G401 (cell line): ENCODE measurements around the gene NR4A1. TPM values are rescaled to one million over a fixed set of nuclear protein-coding genes. Genes with fewer than 3 reads are reported as not detected.

Experiments used
- DNase-seq: peaks from one replicate; pipeline ENCODE4 v3.0.0-alpha.2; 2015; ENCODE audit warnings: low spot score
- in situ Hi-C: cut with HindIII; loops from 2 replicates; pipeline ENCODE4 v1.10.0; 2016; ENCODE audit warnings: low sequenced_read_pairs, mixed read lengths
- total RNA-seq: library from RNA; depleted of rRNA; stranded (reverse); fragments of >200 nt; shearing (Covaris generic); gene quantifications from 2 replicates; pipeline ENCODE4 v1.2.3, GENCODE V29; 2014

The NR4A1 gene
- total RNA-seq, 1 experiment from 2014 or later, result 16.5 TPM

DNA sequence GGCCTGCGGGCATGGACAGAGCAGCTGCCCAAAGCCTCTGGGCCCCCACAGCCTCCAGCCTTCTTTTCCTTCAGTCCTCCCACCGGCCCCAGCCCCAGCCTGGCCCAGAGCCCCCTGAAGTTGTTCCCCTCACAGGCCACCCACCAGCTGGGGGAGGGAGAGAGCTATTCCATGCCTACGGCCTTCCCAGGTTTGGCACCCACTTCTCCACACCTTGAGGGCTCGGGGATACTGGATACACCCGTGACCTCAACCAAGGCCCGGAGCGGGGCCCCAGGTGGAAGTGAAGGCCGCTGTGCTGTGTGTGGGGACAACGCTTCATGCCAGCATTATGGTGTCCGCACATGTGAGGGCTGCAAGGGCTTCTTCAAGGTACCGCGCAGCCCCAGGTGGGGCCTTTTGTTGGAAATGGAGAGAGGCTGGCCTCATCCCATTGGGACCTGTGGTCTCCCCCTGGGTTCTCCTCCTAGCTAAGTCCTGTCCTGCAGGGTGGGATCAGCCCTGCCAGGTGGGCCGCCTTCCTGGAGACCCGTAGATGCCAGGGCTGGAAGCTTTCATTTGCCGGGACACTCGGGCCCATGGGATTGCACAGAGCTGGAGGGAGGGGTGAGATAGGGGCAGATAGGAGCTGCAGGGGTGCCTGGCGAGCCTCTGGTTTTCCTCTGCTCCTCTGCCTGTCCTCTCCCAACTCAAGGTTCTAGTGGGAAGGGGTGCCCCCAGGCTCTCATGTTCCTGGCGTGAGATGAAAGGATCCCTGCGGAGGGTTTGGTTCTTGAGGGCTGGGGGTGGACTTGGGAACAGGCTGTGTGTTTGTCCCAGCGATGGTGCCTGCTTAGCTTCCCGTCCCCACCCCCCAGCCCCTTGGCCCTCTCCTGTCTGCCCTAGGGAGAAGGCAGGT, 3.8 kb downstream of the NR4A1 start:
- in situ Hi-C loops, result no loop called here
- no peak for DNase-seq

DNA sequence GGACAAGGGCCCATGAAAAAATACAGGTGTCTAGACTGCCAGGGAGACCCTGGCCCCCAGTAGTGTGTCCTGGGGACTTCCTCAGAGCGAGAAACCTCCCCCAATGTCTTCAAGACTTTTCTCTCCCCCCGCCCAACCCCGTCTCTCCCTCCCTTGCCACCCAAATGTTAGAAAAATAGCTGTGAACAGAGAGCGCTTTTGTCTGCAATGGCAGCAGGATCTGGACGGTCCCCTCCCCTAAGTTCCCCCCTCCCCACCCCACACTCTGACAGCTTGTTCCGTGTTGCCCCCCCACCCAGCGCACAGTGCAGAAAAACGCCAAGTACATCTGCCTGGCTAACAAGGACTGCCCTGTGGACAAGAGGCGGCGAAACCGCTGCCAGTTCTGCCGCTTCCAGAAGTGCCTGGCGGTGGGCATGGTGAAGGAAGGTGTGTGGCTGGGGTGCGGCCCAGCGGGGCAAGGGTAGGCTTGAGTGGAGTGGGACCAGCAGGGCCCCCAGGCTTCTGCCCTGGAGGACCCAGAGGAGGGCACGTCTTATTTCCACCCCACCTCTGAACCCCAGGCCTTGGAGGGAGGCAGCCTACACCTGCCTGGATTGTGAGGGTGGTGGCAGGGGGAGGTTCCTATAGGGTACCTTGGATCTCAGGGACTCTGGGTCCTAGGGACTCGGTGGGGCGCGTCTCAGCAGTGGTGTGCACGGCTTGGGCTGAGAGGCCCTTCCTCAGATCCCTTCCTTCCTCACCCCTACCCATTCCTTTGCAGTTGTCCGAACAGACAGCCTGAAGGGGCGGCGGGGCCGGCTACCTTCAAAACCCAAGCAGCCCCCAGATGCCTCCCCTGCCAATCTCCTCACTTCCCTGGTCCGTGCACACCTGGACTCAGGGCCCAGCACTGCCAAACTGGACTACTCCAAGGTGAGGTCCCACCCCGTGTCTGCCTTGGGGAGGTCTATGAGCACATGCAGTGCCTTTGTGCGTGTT, 4.8 kb downstream of the NR4A1 start:
- DNase-seq, result no peak
- in situ Hi-C loops, result no loop called here

DNA sequence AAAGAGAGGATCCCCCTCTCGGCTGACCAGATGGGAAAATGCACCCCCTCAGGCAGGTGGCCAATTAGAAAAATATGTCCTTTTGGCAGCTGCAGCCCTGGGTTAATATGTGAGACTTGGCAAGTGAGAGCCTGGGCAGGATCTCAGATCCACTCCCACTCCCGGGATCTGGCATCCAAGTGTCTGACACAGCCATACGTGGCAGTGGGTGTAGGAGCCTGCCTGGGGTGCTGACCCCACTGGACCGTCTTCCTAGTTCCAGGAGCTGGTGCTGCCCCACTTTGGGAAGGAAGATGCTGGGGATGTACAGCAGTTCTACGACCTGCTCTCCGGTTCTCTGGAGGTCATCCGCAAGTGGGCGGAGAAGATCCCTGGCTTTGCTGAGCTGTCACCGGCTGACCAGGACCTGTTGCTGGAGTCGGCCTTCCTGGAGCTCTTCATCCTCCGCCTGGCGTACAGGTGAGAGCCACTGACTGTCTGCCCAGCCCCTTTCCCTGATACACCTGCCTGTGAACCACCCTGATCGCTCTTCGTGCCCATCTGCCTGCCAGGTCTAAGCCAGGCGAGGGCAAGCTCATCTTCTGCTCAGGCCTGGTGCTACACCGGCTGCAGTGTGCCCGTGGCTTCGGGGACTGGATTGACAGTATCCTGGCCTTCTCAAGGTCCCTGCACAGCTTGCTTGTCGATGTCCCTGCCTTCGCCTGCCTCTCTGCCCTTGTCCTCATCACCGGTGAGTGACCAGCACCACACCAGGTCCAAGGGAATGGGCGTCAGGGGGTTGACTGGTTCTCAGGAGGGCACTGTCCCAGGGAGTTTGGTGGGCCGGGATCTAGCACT, 5.8 kb downstream of the NR4A1 start:
- in situ Hi-C loops, result no loop called here
- peak; percentile 58 for DNase-seq

DNA sequence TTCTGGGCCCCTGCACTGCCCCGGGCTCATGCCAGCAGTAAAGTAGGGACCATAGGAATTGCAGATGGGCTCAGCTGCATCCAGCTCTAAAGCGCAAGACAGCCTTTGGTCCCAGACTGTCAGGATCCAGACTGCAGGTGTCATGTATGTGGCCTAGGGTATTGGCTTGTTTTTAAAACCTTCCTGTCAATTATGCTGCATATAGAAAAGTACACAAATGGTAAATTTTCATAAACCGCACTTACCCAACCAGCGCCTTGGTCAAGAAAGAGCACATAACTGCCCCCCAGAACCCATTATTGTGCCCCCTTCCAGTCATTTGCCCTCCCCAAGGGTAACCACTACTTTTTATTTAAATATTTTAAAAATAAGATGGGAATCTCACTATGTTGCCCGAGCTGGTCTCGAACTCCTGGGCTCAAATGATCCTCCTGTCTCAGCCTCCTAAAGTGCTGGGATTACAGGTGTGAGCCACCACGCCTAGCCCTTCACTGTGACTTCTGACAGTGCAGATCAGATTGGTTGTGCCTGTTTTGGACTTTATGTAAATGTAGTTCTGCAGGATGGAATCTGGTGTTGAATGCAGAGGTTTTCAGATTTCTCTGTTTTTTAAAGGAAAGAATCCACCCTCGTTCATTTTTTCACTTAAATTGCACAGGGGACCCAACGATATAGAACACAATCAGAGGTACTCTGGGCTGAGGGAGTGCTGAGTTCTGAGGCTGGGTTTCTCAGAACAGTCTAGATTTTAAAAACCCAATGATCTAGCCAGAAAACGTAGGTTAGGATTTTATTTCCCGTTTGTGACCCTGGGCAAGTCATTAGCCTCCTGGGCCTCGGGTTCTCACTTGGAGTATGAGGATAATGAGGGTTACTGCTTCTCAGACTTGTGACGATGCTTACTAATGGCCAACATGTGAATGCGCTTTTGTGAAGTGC, 6.7 kb downstream of the NR4A1 start:
- in situ Hi-C loops, result no loop called here
- DNase-seq, result no peak

DNA sequence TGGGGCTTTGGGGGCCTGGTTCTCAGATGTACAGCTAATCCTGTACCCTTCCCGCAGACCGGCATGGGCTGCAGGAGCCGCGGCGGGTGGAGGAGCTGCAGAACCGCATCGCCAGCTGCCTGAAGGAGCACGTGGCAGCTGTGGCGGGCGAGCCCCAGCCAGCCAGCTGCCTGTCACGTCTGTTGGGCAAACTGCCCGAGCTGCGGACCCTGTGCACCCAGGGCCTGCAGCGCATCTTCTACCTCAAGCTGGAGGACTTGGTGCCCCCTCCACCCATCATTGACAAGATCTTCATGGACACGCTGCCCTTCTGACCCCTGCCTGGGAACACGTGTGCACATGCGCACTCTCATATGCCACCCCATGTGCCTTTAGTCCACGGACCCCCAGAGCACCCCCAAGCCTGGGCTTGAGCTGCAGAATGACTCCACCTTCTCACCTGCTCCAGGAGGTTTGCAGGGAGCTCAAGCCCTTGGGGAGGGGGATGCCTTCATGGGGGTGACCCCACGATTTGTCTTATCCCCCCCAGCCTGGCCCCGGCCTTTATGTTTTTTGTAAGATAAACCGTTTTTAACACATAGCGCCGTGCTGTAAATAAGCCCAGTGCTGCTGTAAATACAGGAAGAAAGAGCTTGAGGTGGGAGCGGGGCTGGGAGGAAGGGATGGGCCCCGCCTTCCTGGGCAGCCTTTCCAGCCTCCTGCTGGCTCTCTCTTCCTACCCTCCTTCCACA, 7.6 kb downstream of the NR4A1 start:
- DNase-seq, result no peak
- in situ Hi-C loops, result no loop called here

DNA sequence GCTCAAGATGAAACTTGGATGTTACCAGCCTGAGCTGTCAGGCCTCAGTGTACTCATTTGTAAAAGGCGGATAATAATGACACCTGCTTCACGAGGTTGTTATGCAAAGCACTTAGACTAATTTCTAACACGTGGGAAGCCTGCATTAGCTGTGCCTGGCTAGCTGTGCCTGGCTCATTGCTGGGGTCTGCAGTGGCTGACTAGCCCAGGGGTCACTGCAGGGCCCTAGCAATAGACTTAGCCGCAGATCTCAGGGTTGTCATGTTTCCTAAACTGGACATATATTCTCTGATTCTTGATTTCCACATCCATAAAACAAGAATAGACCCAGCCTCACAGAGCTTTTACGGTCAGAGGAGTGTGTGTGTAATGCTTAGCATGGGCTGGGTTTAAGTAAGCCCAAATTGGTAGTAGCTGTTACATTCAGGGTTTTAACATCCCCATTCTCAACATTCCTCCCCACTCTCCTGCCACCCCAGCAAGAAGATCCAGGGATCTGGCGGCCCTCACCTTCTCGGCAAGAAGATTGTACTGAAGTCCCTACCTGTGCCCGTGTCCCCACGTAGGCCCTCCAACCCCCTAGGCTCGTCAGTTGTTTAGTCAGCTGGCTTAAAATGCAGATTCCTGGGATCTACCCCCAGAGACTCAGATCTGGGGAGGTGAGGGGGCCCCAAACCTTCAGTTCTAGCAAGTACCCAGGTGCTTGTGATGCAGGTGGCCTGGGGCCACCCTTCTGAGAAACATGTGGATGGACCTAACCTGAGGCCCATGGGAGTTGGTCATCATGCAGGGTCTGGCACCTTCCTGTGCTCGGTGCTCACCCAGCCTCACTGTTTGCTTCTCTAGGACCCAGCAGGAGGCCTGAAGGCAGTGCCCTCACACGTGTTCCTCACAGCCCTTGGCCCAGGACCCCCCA, 8.6 kb downstream of the NR4A1 start:
- DNase-seq, result no peak
- in situ Hi-C loops, result no loop called here

DNA sequence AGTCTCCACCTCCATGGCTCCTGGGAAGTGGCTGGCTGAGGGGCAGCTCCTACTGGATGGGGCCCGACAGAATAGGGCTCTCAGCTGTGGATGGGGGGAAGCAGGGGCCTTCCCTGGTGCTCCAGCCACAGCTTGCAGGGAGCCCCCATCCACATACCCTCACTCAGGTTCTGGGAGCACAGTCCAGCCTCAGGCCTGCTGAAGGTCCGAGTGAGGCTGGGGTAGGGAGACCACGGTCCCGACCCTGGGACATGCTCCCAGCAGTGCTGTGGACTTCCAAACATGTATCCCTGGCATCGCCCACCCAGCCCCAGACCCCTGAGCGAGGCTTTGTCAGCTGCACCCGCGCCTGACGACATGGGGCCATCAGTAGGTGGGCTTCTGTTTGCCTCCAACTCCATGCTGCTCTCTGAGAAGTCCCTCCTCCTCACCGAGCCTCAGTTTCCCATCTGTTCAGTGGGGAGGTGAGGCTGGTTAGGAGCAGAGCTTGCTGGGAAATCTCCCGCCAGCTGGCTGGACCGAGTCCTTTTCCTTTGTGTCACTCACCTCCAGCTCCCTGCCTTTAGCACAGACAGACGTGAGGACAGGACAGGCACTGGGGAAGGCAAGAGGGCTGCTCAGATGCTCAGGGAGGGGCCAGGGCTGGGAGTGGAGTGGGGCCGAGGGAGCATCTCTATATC, 9.4 kb downstream of the NR4A1 start:
- in situ Hi-C loops, result no loop called here
- DNase-seq, result no peak

DNA sequence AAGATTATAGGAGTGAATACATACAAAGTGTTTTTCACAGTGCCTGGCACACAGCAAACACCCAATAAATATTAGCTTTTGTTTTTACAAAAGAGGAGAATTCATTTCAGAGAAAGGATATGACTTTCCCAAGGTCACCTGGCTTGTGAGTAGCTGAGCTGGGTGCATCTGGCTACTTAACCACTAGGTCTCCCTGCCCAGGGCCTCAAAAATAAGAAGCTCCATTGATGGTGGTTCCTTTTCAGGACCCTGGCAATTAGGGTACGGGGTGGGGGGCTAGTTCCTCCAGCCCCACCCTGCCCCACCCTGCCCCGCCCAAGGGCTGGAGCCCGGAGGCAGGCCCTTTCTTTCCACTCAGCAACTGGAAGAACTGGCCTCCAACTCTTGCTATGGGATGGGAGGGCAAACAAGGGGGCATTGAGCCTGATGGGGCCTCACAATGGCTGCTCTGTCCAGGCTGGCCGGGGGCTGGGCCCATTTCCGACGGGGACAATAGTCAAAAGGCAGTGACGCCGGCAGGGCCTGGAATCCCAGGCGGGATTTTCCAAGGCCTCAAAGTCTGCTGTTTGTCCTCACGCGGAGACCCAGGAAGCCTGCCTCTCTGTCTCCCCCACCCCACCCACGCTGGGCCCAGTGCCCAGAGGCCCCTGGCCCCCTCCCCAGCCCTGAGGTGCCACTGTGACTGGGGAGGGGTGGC, 10.4 kb downstream of the NR4A1 start:
- in situ Hi-C loops, result no loop called here
- no peak for DNase-seq

DNA sequence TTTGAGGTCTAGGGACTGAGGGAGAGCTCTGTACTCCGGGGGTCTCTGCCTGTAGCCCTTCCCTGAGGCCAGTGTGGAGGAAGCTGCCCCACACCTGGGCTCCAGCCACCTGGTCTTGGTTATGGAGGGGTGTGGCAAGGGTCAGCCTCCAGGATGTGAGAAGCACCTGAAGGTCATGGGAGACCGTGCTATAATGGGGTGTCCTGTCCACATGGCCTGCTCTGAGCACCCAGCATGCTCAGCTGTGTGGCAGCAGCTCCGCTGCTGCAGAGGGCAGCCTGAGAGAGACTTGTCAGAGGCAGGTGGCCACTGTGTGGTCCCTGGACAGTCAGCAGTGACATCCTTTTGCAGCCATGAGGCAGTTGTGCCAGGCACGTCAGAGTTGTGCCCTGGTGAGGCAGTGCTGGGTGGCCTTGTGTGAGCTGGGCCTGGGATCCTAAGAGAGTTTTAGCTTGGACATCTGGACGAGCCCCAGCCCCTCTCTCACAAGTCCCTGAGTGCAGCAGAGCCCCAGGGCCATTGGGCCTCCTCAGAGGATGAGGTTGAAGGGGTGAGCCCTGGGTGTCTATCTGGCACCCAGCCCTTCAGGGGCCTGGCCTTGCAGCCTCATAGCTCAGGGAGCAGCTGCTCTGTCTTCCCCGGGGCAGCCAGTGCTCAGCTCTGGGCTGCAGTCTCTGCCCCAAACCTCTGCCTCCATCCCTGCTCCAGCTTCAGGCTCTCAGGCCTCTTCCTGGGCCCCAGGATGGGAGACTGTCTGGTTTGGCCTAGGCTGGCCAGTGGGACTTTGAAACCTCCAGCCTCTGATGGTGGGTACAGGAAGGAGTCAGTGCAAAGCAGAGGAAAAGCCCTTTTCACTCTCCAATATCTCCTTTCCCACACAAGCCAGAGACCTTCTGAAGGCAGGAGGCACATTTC, 11.2 kb downstream of the NR4A1 start:
- in situ Hi-C loops, result no loop called here

DNA sequence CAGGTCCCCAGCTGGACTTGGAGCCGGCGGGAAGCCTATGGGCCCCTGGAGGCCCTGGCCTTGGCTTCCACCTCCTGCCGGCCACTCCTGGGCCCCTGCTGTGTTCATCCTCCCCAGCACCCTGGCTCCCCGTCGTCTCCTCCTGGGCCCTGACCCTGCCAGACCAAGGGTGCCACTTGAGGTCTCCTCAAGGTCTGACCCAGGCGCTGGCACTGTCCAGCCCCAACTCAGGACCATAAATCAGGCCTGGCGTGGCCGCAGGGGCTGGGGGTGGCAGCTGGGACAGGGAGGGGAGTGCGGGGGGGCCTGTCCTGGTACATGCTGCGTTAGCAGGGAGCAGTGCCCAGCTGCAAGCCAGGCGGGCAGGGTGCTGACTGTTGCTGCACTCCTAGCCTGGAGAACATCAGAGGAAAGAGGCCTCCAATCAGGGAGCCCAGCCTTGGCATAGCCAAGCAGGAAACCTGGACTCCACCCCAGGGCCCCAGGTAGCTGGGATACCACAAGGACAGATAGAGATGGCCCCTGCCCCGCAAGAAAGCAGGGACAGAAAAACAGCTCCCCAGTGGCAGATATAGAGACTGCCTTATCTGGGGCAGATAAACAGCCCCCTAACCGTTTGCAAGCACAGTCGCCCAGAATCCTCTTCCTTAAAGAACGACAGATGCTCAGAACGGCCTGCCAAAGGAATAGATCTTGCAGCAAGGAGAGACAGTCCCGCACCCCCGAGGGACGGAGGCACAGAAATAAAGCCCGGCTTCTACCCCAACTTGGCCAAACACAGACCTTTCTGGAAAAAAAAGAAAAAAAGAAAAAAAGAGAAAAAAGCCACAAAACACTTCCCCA, 12.1 kb downstream of the NR4A1 start:
- DNase-seq, result peak; percentile 26
- in situ Hi-C loops, result no loop called here

More for the DNA sequence above, 11.2 kb downstream of the NR4A1 start:
- DNase-seq, result no peak

DNA sequence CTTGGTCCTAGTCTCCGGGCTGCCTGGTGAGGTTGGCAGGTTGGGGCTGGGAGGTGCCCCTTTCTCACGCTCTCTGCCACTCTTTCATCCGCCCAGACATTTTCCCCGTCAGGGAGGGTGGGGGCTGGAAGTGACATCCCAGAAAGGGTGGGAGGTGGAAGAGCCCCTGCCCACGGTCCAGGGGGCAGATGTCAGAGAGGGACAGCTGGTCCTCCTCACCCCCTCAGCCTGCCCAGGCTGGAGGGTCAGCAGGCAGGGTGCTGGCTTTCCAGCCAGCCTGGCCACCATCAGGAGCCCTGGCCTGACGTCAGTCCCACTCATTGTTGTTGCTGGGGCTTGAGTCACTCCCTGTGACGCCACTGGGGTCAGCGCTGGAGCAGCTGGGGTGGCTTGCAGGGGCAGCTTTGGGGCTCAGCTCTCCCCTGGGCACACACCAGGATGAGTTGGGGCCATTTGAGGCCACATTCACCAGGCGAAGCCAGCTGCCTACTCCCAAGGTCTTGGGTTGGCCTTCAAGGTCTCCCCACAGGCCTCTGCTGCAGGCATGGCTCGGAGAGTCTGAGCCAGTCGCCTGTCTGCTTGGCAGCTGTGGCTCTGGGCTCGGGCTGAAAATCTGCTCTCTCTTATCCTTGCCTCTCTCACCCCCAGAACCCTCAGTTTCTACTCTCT, 12.9 kb downstream of the NR4A1 start:
- in situ Hi-C loops, result no loop called here

DNA sequence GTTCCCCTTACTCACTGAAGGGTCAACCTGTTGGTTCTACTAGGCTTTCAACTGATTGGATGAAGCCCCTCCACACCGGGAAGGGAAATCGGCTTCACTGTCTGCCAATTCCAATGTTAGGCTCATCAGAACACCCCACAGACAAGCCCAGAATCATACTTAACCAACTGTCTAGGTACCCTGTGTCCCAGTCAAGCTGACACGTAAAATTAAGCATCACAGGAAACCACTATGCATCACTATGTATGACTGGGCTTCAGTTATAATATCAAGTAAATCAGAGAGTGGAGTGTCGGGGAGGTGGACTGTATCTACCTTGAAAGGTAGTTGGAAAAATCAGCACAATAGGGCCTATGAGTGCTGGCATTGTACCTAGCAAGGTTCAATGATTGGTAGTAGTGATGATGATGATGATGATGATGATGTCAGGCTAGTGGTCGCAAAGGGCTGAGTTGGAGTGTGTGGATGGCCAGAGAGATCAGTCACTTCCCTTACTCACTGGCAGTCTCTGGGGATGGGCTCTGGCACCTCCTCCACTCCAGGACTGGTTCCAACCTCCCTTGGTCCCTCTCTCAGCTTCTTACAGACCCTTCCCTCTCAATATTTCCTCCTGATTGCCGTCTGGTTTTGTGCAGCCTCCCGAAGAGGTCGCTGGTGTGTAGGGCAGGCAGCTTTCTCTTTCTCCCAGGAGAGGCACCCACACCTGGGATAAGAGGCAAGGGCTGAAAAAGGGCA, 15.3 kb downstream of the NR4A1 start:
- DNase-seq, result no peak
- in situ Hi-C loops, result no loop called here

More for the DNA sequence above, 12.9 kb downstream of the NR4A1 start:
- DNase-seq, result no peak

DNA sequence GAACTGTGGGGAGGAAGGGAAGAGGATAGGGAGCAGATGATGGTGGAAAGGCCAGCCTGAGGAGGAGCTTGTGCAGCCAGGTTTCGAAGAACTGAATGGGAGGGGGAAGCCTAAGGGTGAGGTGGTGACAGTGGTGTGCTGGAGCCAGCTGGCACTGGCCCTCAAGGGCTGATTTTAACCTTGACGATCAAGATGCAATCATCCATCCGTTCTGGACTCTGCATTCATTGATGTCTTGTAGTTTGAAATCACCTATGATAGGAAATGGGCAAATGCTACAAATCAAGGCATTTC, 15.8 kb downstream of the NR4A1 start:
- DNase-seq, result no peak
- in situ Hi-C loops, result no loop called here
